B cell (primary cell): ENCODE results near the gene CAMTA1.

Source experiments
- CTCF ChIP-seq: fragments of 200-600 bp; IDR thresholded peaks from one replicate; pipeline ENCODE4 v1.8.0; 2022; ENCODE audit warnings: antibody characterized with exemption, mild to moderate bottlenecking
- EZH2 ChIP-seq: IDR thresholded peaks from 2 replicates; pipeline ENCODE4 v1.6.1; 2012; ENCODE audit warnings: borderline replicate concordance, low read depth, mild to moderate bottlenecking, moderate library complexity, low read length; ENCODE audit not compliant: insufficient read depth, poor library complexity, severe bottlenecking

- TF ChIP-seq CTCF (no peak), EZH2 (no peak)
Observed at GRCh38 chr1:7373251-7373650, 588.0 kb downstream of the CAMTA1 start.
